HepG2 (cell line): ENCODE data around the gene DGAT2. TPM values are rescaled to one million over a fixed set of nuclear protein-coding genes. Genes with fewer than 3 reads are reported as not detected.

Experiments used
- DNMT3B ChIP-seq: conservative IDR thresholded peaks from 2 replicates; pipeline ENCODE4 v1.6.1; 2016; ENCODE audit warnings: missing biosample characterization, control low read depth
- DPF2 ChIP-seq: sonication (generic); formaldehyde crosslinking; IDR thresholded peaks from 2 replicates; pipeline ENCODE4 v1.4.0; 2020; ENCODE audit warnings: mild to moderate bottlenecking, low read depth, missing genetic modification reagents, borderline replicate concordance
- FOXC1 ChIP-seq: sonication (generic); formaldehyde crosslinking; IDR thresholded peaks from 2 replicates; pipeline ENCODE4 v1.8.0; 2022; ENCODE audit warnings: mild to moderate bottlenecking, missing genetic modification reagents, borderline replicate concordance
- FOXO4 ChIP-seq: sonication (generic); formaldehyde crosslinking; conservative IDR thresholded peaks from 2 replicates; pipeline ENCODE4 v1.8.1; 2023; ENCODE audit warnings: missing genetic modification reagents
- MAZ ChIP-seq, 2 experiments: sonication (generic) in 1 of 2; formaldehyde crosslinking in 1 of 2; IDR thresholded peaks; 2 replicates each; pipeline versions ENCODE4 v1.5.0 to v1.6.1; 2012 to 2020; ENCODE audit warnings: low read depth in 2 of 2, mild to moderate bottlenecking in 2 of 2, borderline replicate concordance in 1 of 2, improper control_type of control experiment in 1 of 2, low read length in 1 of 2, missing genetic modification reagents in 1 of 2, moderate library complexity in 1 of 2
- MTA1 ChIP-seq: sonication (generic); formaldehyde crosslinking; IDR thresholded peaks from 2 replicates; pipeline ENCODE4 v1.4.0; 2020; ENCODE audit warnings: missing genetic modification reagents, mild to moderate bottlenecking, borderline replicate concordance
- MYC ChIP-seq: sonication (generic); formaldehyde crosslinking; IDR thresholded peaks from 2 replicates; pipeline ENCODE4 v1.9.0; 2021; ENCODE audit warnings: missing genetic modification reagents, borderline replicate concordance
- NBN ChIP-seq: fragments of 450-650 bp; conservative IDR thresholded peaks from 2 replicates; pipeline ENCODE4 v1.6.1; 2017
- SP5 ChIP-seq: IDR thresholded peaks from 2 replicates; pipeline ENCODE4 v1.6.1; 2016; ENCODE audit warnings: low read depth, borderline replicate concordance
- ZBTB20 ChIP-seq: sonication (generic); formaldehyde crosslinking; IDR thresholded peaks from 2 replicates; pipeline ENCODE4 v1.8.1; 2023; ENCODE audit warnings: missing genetic modification reagents, low read depth, mild to moderate bottlenecking, borderline replicate concordance
- ZNF496 ChIP-seq: sonication (generic); formaldehyde crosslinking; IDR thresholded peaks from 2 replicates; pipeline ENCODE4 v1.8.1; 2023; ENCODE audit warnings: mild to moderate bottlenecking, moderate library complexity, missing genetic modification reagents; ENCODE audit not compliant: insufficient replicate concordance
- ZNF788 ChIP-seq: sonication (generic); formaldehyde crosslinking; IDR thresholded peaks from 2 replicates; pipeline ENCODE4 v1.5.0; 2020; ENCODE audit warnings: mild to moderate bottlenecking, missing genetic modification reagents, borderline replicate concordance
- ZNF878 ChIP-seq: sonication (generic); formaldehyde crosslinking; IDR thresholded peaks from 2 replicates; pipeline ENCODE4 v1.8.1; 2023; ENCODE audit warnings: mild to moderate bottlenecking, missing genetic modification reagents, moderate library complexity
- polyA plus RNA-seq, 8 experiments: library from polyadenylated mRNA; depleted of rRNA in 3 of 8; stranded (reverse) in 7 of 8; unstranded in 1 of 8; fragments of >200 nt; fragmentation: Illumina TruSeq in 4 of 8; extraction: Trizol in 4 of 8; gene quantifications; 2 replicates each; pipeline versions ENCODE4 v1.2.1 to v1.2.3, GENCODE V29; 2011 to 2016; ENCODE audit warnings: low read depth in 4 of 8, missing spikeins in 1 of 8, mixed read lengths in 1 of 8; ENCODE audit not compliant: insufficient read depth in 1 of 8
- total RNA-seq, 5 experiments: library from RNA; depleted of rRNA; stranded (reverse); fragments of >200 nt; fragmentation: Illumina TruSeq; extraction: Trizol; gene quantifications; 2 replicates each; pipeline ENCODE4 v1.2.3, GENCODE V29; 2016; ENCODE audit warnings: low read depth in 1 of 5
- TF ChIP-seq, protein P1 (sequence below): sonication (generic); formaldehyde crosslinking; IDR thresholded peaks from 2 replicates; pipeline ENCODE4 v1.4.0; 2020; ENCODE audit warnings: missing genetic modification reagents, borderline replicate concordance
- TF ChIP-seq, protein P2 (sequence below): IDR thresholded peaks from 2 replicates; pipeline ENCODE4 v1.6.1; 2018; ENCODE audit warnings: missing genetic modification reagents
- TF ChIP-seq, protein P3 (sequence below): sonication (generic); formaldehyde crosslinking; IDR thresholded peaks from 2 replicates; pipeline ENCODE4 v1.5.0; 2020; ENCODE audit warnings: mild to moderate bottlenecking, missing genetic modification reagents
- TF ChIP-seq, protein P4 (sequence below): sonication (generic); formaldehyde crosslinking; IDR thresholded peaks from 2 replicates; pipeline ENCODE4 v1.5.0; 2020; ENCODE audit warnings: missing genetic modification reagents

Gene DGAT2
- total and polyA plus RNA-seq, 2 of the 13 experiments (the other 11 are each of a cell fraction or from before 2014, with no cell fraction given) = 39.0 to 65.6 TPM

GRCh38 chr11:75768112-75768908 is at the start of gene DGAT2 (continued):
- no peak; the same call in 1 of the 2 replicates for TF ChIP-seq MAZ (IDR thresholded peaks at IDR 0.05; ENCODE audit: borderline replicate concordance, low read depth, low read length)
- TF ChIP-seq MAZ (CRISPR knock-in tag; IDR thresholded peaks at IDR 0.05; ENCODE audit: low read depth) = peak; percentile 70; the same call in 1 of the 2 replicates
- TF ChIP-seq ZNF496 = no peak
- TF ChIP-seq ZNF878 (CRISPR knock-in tag) = peak; percentile 86
- no peak; the same call in 1 of the 2 replicates for TF ChIP-seq MTA1 (CRISPR knock-in tag)
- 0 out of 2 replicates have a peak, but pooled peaks have one; percentile 1 for TF ChIP-seq SP5 (CRISPR knock-in tag)
- TF ChIP-seq, protein P1, sequence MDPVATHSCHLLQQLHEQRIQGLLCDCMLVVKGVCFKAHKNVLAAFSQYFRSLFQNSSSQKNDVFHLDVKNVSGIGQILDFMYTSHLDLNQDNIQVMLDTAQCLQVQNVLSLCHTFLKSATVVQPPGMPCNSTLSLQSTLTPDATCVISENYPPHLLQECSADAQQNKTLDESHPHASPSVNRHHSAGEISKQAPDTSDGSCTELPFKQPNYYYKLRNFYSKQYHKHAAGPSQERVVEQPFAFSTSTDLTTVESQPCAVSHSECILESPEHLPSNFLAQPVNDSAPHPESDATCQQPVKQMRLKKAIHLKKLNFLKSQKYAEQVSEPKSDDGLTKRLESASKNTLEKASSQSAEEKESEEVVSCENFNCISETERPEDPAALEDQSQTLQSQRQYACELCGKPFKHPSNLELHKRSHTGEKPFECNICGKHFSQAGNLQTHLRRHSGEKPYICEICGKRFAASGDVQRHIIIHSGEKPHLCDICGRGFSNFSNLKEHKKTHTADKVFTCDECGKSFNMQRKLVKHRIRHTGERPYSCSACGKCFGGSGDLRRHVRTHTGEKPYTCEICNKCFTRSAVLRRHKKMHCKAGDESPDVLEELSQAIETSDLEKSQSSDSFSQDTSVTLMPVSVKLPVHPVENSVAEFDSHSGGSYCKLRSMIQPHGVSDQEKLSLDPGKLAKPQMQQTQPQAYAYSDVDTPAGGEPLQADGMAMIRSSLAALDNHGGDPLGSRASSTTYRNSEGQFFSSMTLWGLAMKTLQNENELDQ (CRISPR knock-in tag) = no peak
- TF ChIP-seq, protein P2, sequence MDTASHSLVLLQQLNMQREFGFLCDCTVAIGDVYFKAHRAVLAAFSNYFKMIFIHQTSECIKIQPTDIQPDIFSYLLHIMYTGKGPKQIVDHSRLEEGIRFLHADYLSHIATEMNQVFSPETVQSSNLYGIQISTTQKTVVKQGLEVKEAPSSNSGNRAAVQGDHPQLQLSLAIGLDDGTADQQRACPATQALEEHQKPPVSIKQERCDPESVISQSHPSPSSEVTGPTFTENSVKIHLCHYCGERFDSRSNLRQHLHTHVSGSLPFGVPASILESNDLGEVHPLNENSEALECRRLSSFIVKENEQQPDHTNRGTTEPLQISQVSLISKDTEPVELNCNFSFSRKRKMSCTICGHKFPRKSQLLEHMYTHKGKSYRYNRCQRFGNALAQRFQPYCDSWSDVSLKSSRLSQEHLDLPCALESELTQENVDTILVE (CRISPR knock-in tag) = peak; percentile 64; the same call in 1 of the 2 replicates
- peak; percentile 97 for TF ChIP-seq MYC (CRISPR knock-in tag)
- TF ChIP-seq FOXC1 (CRISPR knock-in tag) = no peak; the same call in 1 of the 2 replicates
- no peak for TF ChIP-seq DPF2 (CRISPR knock-in tag)
- no peak for TF ChIP-seq FOXO4
- TF ChIP-seq ZBTB20 (CRISPR knock-in tag) = no peak; the same call in 1 of the 2 replicates
- TF ChIP-seq, protein P3, sequence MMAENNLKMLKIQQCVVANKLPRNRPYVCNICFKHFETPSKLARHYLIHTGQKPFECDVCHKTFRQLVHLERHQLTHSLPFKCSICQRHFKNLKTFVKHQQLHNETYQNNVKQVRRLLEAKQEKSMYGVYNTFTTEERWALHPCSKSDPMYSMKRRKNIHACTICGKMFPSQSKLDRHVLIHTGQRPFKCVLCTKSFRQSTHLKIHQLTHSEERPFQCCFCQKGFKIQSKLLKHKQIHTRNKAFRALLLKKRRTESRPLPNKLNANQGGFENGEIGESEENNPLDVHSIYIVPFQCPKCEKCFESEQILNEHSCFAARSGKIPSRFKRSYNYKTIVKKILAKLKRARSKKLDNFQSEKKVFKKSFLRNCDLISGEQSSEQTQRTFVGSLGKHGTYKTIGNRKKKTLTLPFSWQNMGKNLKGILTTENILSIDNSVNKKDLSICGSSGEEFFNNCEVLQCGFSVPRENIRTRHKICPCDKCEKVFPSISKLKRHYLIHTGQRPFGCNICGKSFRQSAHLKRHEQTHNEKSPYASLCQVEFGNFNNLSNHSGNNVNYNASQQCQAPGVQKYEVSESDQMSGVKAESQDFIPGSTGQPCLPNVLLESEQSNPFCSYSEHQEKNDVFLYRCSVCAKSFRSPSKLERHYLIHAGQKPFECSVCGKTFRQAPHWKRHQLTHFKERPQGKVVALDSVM (CRISPR knock-in tag) = no peak
- TF ChIP-seq DNMT3B = no peak
- TF ChIP-seq, protein P4, sequence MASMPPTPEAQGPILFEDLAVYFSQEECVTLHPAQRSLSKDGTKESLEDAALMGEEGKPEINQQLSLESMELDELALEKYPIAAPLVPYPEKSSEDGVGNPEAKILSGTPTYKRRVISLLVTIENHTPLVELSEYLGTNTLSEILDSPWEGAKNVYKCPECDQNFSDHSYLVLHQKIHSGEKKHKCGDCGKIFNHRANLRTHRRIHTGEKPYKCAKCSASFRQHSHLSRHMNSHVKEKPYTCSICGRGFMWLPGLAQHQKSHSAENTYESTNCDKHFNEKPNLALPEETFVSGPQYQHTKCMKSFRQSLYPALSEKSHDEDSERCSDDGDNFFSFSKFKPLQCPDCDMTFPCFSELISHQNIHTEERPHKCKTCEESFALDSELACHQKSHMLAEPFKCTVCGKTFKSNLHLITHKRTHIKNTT (CRISPR knock-in tag) = no peak
- no peak for TF ChIP-seq NBN
- peak; percentile 1; the same call in 1 of the 2 replicates for TF ChIP-seq ZNF788 (CRISPR knock-in tag)
